SH-SY5Y (cell line): ENCODE data around the gene LRRN2.

Source experiments
- GATA2 ChIP-seq: IDR thresholded peaks from 2 replicates; pipeline ENCODE4 v1.6.1; 2011; ENCODE audit warnings: mild to moderate bottlenecking, low read depth, low read length
- GATA3 ChIP-seq: IDR thresholded peaks from 2 replicates; pipeline ENCODE4 v1.6.1; 2011; ENCODE audit warnings: low read depth, mild to moderate bottlenecking, low read length, moderate library complexity

GRCh38 chr1:204581759-204582158, 103.8 kb downstream of the LRRN2 start:
- TF ChIP-seq GATA3 (no peak), GATA2 (no peak)
